Epithelial cell of prostate (primary cell): ENCODE results near the gene MEIKIN.

Experiments
- DNase-seq: peaks from one replicate; pipeline ENCODE4 v3.0.0-alpha.2; 2011; ENCODE audit warnings: low read depth, low spot score
- H3K27ac ChIP-seq: fragments of 450-650 bp; 2 replicates; pipeline ENCODE4 v1.5.1; 2017; ENCODE audit warnings: mild to moderate bottlenecking

MEIKIN gene

GRCh38 chr5:131945551-131946168 lies at the start of gene MEIKIN:
TSS of gene MEIKIN (minus strand) at chr5:131945663. CDS start at chr5:131945505, 158 bp downstream.
- H3K27ac ChIP-seq = no peak within 1 kb of the TSS

GRCh38 chr5:131994533-131995226 lies 49.2 kb upstream of the MEIKIN start:
- no peak overlapping the region for H3K27ac ChIP-seq
- no peak for DNase-seq

More at GRCh38 chr5:131945551-131946168, at the start of gene MEIKIN:
- DNase-seq = no peak

GRCh38 chr5:131994090-131994489 lies 48.6 kb upstream of the MEIKIN start:
- H3K27ac ChIP-seq = no peak overlapping the region
- no peak for DNase-seq

GRCh38 chr5:131993676-131994075 lies 48.2 kb upstream of the MEIKIN start:
- no peak overlapping the region for H3K27ac ChIP-seq
- no peak for DNase-seq

- no peak for DNase-seq
- H3K27ac ChIP-seq = no peak overlapping the region
Observed at GRCh38 chr5:131992370-131992769, 46.9 kb upstream of the MEIKIN start.

- DNase-seq = no peak
Observed at GRCh38 chr5:131991593-131992324, 46.3 kb upstream of the MEIKIN start.

GRCh38 chr5:131990716-131991115 lies 45.3 kb upstream of the MEIKIN start:
- no peak for DNase-seq
- no peak overlapping the region for H3K27ac ChIP-seq

More at GRCh38 chr5:131991593-131992324, 46.3 kb upstream of the MEIKIN start:
- H3K27ac ChIP-seq = no peak overlapping the region

GRCh38 chr5:131988601-131989000 lies 43.1 kb upstream of the MEIKIN start:
- DNase-seq = no peak
- no peak overlapping the region for H3K27ac ChIP-seq

- no peak for DNase-seq
- no peak overlapping the region for H3K27ac ChIP-seq
Observed at GRCh38 chr5:131987251-131987650, 41.8 kb upstream of the MEIKIN start.

GRCh38 chr5:131986161-131986912 lies 40.9 kb upstream of the MEIKIN start:
- no peak for DNase-seq
- H3K27ac ChIP-seq = no peak overlapping the region

GRCh38 chr5:131984956-131985665 lies 39.6 kb upstream of the MEIKIN start:
- DNase-seq = no peak
- no peak overlapping the region for H3K27ac ChIP-seq

GRCh38 chr5:131983244-131983771 lies 37.8 kb upstream of the MEIKIN start:
- no peak for DNase-seq
- no peak overlapping the region for H3K27ac ChIP-seq

GRCh38 chr5:131981516-131981915 lies 36.1 kb upstream of the MEIKIN start:
- no peak for DNase-seq

GRCh38 chr5:131980696-131981095 lies 35.2 kb upstream of the MEIKIN start:
- H3K27ac ChIP-seq = no peak overlapping the region
- no peak for DNase-seq

More at GRCh38 chr5:131981516-131981915, 36.1 kb upstream of the MEIKIN start:
- no peak overlapping the region for H3K27ac ChIP-seq

- no peak for DNase-seq
- no peak overlapping the region for H3K27ac ChIP-seq
Observed at GRCh38 chr5:131979816-131980215, 34.4 kb upstream of the MEIKIN start.

GRCh38 chr5:131977212-131977604 lies 31.7 kb upstream of the MEIKIN start:
- no peak overlapping the region for H3K27ac ChIP-seq
- no peak for DNase-seq

GRCh38 chr5:131976414-131977211 lies 31.1 kb upstream of the MEIKIN start:
- DNase-seq = no peak
- no peak overlapping the region for H3K27ac ChIP-seq

GRCh38 chr5:131974956-131975726 lies 29.7 kb upstream of the MEIKIN start:
- H3K27ac ChIP-seq = no peak overlapping the region
- no peak for DNase-seq
